ENCODE measurements around the gene TACC2. TPM values are rescaled to one million over a fixed set of nuclear protein-coding genes. Genes with fewer than 3 reads are reported as not detected.

TACC2 gene
- total and polyA plus RNA-seq, 2 donors (not counting 1 experiment from before 2014, with no cell fraction given) = not detected

DNA sequence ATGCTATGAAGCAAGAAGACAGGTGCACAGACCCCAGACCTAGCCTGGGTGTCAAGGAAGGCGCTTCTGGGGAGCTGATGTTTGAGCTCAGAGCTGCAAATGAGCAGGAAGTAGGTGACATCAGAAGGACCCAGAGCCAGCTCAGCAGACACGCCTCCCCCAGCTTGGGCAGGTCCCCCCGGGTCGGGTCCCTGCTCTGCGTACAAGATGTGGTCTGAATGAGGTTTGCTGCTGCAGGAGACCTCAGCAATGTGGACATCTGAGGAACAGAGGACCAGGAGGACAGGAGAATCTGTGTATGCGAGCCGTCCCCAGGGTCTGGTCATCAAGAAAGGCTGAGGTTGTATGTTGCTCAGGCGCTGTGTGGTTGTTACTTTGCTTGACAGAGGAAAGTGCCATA is 51.8 kb downstream of the TACC2 start:
- Histone ChIP-seq H3K4me1 (ENCODE audit: control insufficient read depth in 2 of 2, insufficient read depth in 2 of 2, low read length in 2 of 2) (no peaks in the 10 kb centered on the region), H3K27me3 (replicated peaks in 1 of 4; ENCODE audit: control extremely low read depth in 1 of 4, control insufficient read depth in 3 of 4, insufficient read depth in 4 of 4, low read length in 3 of 4) (peaks cover 0 to 4% (median 0%) of the 10 kb centered on the region in 4 experiments), H3K27ac (ENCODE audit: low read length in 2 of 2) (no peak overlapping the region), H2AFZ (ENCODE audit: insufficient read depth, low read depth, low read length, poor library complexity, severe bottlenecking) (no peak overlapping the region), H3K9me3 (ENCODE audit: control extremely low read depth in 1 of 3, control insufficient read depth in 2 of 3, insufficient read depth in 1 of 3, low read length in 2 of 3) (peaks cover 0 to 4% (median 0%) of the 10 kb centered on the region in 3 donors), H3K4me3 (ENCODE audit: control extremely low read depth in 1 of 5, extremely low read depth in 1 of 5, insufficient read depth in 1 of 5, low read depth in 2 of 5, low read length in 4 of 5) (no peak overlapping the region), H3K79me2 (ENCODE audit: control insufficient read depth, insufficient read depth, low read length) (no peaks in the 10 kb centered on the region), H3K4me2 (replicated peaks; ENCODE audit: low read depth, low read length, poor library complexity, severe bottlenecking) (no peak overlapping the region), H4K20me1 (ENCODE audit: control insufficient read depth, insufficient read depth, low read length, poor library complexity, severe bottlenecking) (no peaks in the 10 kb centered on the region), H3K36me3 (replicated peaks in 1 of 2; ENCODE audit: control extremely low read depth in 1 of 2, control insufficient read depth in 1 of 2, extremely low read depth in 1 of 2, insufficient read depth in 2 of 2, low read length in 1 of 2) (no peaks in the 10 kb centered on the region), H3K9ac (ENCODE audit: low read length) (no peak overlapping the region)
- peaks cover 13% of the 10 kb centered on the region for H3K27me3 Mint-ChIP-seq
- TF ChIP-seq EZH2 (IDR thresholded peaks at IDR 0.05; ENCODE audit: borderline replicate concordance, insufficient read depth, low read depth, low read length, poor library complexity, severe bottlenecking) = no peak
- TF ChIP-seq, protein P1, sequence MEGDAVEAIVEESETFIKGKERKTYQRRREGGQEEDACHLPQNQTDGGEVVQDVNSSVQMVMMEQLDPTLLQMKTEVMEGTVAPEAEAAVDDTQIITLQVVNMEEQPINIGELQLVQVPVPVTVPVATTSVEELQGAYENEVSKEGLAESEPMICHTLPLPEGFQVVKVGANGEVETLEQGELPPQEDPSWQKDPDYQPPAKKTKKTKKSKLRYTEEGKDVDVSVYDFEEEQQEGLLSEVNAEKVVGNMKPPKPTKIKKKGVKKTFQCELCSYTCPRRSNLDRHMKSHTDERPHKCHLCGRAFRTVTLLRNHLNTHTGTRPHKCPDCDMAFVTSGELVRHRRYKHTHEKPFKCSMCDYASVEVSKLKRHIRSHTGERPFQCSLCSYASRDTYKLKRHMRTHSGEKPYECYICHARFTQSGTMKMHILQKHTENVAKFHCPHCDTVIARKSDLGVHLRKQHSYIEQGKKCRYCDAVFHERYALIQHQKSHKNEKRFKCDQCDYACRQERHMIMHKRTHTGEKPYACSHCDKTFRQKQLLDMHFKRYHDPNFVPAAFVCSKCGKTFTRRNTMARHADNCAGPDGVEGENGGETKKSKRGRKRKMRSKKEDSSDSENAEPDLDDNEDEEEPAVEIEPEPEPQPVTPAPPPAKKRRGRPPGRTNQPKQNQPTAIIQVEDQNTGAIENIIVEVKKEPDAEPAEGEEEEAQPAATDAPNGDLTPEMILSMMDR (IDR thresholded peaks at IDR 0.05) = no peak
- no peak for DNase-seq
- CTCF ChIA-PET = no interaction called here
- ATAC-seq (ENCODE audit: low read depth) = no peak
- WGBS (ENCODE audit: insufficient coverage) = 73% methylated on average over 7 of the region's 8 CpGs
- H3K9me3 Mint-ChIP-seq (ENCODE audit: insufficient read depth) = no peaks in the 10 kb centered on the region
- no peak overlapping the region for H3K4me3 Mint-ChIP-seq
- no peak overlapping the region for H3K27ac Mint-ChIP-seq
- intact Hi-C loops (cut with micrococcal nuclease) = no loop called here
- POLR2A ChIA-PET = no interaction called here
- H3K4me1 Mint-ChIP-seq = no peaks in the 10 kb centered on the region

DNA sequence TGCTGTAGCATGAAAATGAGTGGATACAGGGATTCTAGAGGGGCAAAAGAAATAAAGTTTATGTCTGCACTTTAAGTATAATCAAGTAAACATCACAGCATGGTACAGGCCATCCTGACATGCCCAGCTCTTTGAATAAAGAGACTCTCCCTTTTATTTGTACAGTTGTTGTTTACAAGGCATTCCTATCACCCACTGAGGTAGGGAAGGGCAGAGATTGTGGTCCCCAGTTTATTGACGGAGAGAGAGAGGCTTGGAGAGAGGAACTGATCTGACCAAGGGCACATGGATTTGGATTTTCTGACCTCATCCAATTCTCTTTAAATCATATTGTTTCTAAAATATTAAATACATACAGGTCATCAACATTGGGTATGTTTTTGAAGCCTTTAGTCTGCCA is 53.9 kb downstream of the TACC2 start:
- TF ChIP-seq, protein P1 (IDR thresholded peaks at IDR 0.05) = no peak
- TF ChIP-seq EZH2 (IDR thresholded peaks at IDR 0.05; ENCODE audit: borderline replicate concordance, insufficient read depth, low read depth, low read length, poor library complexity, severe bottlenecking) = no peak
- Histone ChIP-seq H2AFZ (ENCODE audit: insufficient read depth, low read depth, low read length, poor library complexity, severe bottlenecking) (no peak overlapping the region), H3K27me3 (replicated peaks in 1 of 4; ENCODE audit: control extremely low read depth in 1 of 4, control insufficient read depth in 3 of 4, insufficient read depth in 4 of 4, low read length in 3 of 4) (peaks cover 0 to 4% (median 0%) of the 10 kb centered on the region in 4 experiments), H3K27ac (ENCODE audit: low read length in 2 of 2) (no peak overlapping the region), H3K79me2 (ENCODE audit: control insufficient read depth, insufficient read depth, low read length) (no peaks in the 10 kb centered on the region), H4K20me1 (ENCODE audit: control insufficient read depth, insufficient read depth, low read length, poor library complexity, severe bottlenecking) (no peaks in the 10 kb centered on the region), H3K9me3 (ENCODE audit: control extremely low read depth in 1 of 3, control insufficient read depth in 2 of 3, insufficient read depth in 1 of 3, low read length in 2 of 3) (no peaks in the 10 kb centered on the region), H3K4me3 (ENCODE audit: control extremely low read depth in 1 of 5, extremely low read depth in 1 of 5, insufficient read depth in 1 of 5, low read depth in 2 of 5, low read length in 4 of 5) (no peak overlapping the region), H3K36me3 (replicated peaks in 1 of 2; ENCODE audit: control extremely low read depth in 1 of 2, control insufficient read depth in 1 of 2, extremely low read depth in 1 of 2, insufficient read depth in 2 of 2, low read length in 1 of 2) (no peaks in the 10 kb centered on the region), H3K4me2 (replicated peaks; ENCODE audit: low read depth, low read length, poor library complexity, severe bottlenecking) (no peak overlapping the region), H3K9ac (ENCODE audit: low read length) (no peak overlapping the region), H3K4me1 (ENCODE audit: control insufficient read depth in 2 of 2, insufficient read depth in 2 of 2, low read length in 2 of 2) (no peaks in the 10 kb centered on the region)
- Mint-ChIP-seq H3K27ac (no peak overlapping the region), H3K9me3 (ENCODE audit: insufficient read depth) (no peaks in the 10 kb centered on the region), H3K4me1 (no peaks in the 10 kb centered on the region), H3K4me3 (no peak overlapping the region), H3K27me3 (peaks cover 11% of the 10 kb centered on the region)
- intact Hi-C loops (cut with micrococcal nuclease) = no loop called here
- DNase-seq (no peak), ATAC-seq (ENCODE audit: low read depth) (no peak)
- WGBS (ENCODE audit: insufficient coverage) = no CpG with 5 or more reads among the region's 1 CpG
- ChIA-PET CTCF (no interaction called here), POLR2A (no interaction called here)

All from B cell (primary cell).